Activated CD4-positive, alpha-beta T cell treated with anti-CD3 and anti-CD28 coated beads, Interleukin-2, amount 50 U/mL, for 1 hour (primary cell): ENCODE measurements around the gene CCDC192.
"Not testable (repeated sequence)": the region's sequence is repeated elsewhere in the genome, so short reads cannot be mapped to it uniquely, and the experiment has no call there.

Experiments used
- DNase-seq: peaks from one replicate; pipeline ENCODE4 v3.0.0-alpha.2; 2020

CCDC192 gene

DNA sequence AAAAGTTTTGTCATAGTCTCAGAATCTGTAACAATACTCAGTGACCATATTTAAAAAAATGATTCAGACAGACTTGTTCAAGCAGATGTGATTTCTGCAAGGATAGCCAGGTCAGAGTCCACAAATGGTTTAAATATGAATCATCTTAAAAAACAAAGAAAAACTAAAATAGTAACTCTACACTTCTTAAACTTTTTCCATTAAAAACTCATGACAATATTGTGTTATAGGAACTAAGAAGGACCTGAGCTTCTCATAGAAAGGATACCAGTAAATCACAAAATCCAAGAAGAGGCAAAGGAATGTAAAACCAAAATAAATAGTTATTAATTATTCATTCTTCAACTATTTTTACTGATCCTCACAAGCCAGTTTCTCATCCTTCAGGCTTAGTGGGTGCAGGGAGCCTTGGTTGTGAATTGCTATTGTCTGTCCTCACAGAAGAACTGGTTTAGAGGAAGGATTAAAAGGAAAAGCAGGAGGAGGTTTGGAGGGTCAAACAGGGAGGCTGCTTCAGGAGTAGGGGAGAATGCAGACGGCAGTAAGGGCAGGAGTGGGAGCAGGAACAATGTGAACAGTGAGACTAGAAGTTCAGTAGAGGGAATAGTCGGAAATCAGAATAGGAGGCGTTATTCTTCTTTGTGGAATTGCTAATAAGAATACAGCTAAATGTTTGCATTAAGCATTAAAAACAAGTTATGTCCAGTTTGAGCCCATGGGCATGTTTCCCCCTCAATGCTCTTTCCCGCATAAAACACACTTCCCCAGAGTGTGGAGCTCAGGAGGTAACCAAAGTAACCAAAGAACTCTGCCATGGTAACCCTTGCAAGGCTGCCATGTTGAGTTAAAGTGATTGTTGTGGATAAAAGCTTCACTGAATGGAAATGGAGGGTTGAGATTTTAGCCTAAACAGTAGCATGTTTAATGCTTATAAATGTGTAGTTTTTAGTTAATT lies 110.7 kb downstream of the CCDC192 start:
- no peak for DNase-seq

DNA sequence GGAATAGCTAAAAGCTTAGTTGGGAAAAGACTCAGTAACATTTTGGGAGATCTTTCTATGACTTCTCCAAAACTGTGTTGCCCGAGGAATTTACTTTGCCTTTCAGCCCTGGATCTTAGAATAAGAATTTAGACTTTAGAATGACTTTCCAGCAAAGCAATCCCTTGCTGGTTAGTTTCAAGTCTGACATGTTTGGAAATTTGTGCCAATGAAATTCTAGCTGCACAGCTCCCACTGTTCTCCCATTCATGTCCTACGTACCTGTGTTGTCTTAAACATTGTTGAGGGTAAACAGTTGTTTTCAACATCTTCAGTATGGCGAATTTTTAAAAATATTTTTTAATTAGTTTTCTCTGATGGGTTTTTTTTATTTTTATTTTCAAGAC lies 111.4 kb downstream of the CCDC192 start:
- no peak for DNase-seq

- DNase-seq: no peak
Measured at GRCh38 chr5:127820910-127821553, 117.8 kb downstream of the CCDC192 start.

GRCh38 chr5:127821896-127822295 lies 118.7 kb downstream of the CCDC192 start:
- no peak for DNase-seq

DNA sequence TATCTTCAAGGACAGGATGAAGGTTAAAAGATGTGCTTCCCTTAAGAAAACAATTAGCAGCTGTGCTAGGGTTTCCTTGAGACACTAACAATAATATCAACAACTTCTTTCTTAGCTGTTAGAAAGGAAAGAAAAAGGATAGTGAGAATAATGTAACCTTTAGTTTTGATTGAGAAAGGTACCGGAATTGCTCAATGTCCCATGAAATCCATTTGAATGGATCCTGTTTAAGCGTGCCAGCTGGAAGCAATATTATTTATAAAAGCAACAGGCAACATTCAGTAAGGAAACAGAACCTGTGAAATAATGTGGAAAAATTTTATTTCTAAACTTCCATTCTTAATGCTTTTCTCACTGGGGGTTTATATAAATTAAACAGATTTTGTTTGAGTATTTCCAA lies 120.9 kb downstream of the CCDC192 start:
- DNase-seq: no peak

DNA sequence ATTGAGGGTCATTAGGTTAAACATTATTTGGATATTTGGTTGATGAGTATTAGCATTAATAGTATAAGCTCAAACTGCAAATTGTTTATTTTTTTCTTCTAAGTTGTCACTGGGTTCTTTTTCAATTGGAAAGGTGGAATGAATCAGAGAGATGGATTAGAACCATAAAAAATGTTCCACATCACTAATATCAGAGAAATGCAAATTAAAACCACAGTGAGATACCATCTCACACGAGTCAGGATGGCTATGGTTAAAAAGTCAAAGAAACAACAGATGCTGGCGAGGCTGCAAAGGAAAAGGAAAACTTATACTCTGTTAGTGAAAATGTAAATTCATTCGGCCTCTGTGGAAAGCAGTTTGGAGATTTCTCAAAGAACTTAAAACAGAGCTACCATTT lies 122.8 kb downstream of the CCDC192 start:
- DNase-seq: no peak

DNA sequence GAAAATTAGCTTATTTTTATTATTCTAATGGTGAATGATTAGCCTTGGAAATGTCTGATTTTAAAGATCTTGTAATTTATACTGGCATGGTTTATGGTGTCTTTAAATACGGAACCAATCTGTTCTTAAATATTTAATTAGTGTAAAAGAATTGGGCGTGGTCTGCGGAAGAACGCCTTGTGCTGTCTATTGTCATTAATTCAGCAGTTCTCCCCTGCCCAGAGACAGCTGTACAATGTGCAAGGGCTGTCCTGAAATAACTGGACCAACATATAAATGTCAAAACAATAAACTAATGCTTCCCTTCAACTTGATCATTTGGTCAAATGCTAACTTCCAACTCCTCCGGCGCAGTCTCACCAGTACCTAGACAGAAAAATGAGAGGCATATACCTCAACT lies 124.3 kb downstream of the CCDC192 start:
- no peak for DNase-seq

DNA sequence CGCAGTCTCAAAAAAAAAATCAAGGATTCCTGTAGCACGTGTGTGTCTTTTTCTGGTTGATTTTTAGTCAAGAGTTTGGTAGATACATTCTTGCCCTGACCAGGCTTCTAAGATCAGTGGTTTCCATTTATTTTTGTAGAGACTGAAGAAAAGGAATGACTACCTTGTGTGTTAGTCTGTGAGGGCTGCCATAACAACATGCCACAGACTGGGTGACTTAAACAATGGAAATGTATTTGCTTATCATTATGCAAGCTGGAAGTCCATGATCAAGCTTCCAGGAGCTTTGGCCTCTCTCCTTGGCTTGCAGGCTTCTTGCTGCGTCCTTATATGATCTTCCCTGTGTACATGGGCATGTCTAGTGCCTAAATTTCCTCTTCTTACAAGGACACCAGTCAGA lies 127.0 kb downstream of the CCDC192 start:
- DNase-seq: no peak

DNA sequence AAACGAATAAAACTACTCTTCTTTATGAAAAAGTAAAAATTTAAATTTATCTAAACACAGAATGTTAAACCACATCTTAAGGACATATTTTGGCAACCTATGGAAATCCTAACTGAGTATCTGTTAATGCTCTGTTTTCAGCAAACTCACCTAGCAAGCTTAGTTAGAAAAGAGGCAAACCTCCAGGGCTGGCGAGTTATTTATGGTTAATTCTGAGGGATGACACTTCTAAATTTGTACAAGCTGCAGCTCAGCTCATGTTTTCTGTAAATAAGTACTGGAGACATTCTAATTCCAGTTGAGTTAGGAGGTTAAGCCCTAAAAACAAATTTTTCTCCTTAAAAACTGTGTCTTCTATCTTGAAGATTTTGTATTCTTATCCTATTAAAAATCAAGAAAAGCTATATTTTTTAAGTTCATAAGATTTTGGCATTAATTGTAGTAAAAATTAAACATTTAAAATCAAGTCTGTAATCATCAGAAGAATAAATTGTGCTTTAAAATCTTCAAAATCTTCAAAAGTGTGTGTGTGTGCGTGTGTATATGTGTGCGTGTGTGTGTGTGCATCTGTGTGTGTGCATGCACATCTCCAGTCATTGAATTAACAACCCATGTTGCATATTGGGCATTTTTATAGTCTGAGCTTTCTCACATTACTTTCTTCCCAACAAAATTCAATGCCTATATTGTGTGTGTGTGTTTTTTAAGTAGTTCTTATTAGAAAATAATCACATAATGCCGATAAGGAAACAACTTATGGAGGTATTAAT lies 127.8 kb downstream of the CCDC192 start:
- DNase-seq: no peak

- DNase-seq: no peak
Measured at GRCh38 chr5:127832067-127832466, 128.9 kb downstream of the CCDC192 start.

DNA sequence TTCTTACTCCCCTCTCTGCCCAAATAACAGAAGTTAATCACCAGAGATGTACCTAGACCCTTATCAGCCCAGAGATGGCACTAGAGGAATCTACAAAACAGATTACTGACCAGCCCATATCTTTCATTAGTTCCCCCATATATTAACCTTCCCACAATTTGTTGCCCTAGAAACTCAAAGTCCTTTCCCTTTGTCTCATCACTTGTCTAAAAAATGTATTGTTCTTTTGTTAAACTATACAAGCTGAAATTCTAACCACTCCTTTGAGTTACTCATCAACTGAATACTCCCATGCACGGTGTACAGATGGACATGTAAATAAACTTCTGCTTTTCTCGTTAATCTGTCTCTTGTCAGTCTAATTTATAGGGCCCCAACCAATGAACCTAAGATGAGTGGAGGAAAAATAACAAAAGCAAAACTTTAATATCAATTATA lies 130.9 kb downstream of the CCDC192 start:
- no peak for DNase-seq

DNA sequence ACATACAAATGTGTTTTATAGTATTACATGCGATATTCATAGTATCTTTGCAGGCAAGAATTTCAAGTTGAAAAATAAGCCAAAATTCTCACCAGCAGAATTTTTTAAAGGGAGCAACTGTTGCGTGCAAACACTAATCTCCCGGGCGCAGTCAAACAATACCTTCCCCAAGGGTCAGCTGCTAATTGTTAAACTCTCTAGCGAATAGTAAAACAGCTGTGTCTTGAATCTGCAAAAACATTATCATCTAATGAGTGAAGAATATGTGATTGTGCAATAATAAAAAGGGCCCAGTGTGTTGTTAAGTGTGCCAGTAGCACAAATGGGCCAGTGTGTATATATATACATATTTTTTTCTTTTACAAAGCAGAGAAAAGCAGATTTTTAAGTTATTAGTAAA lies 131.4 kb downstream of the CCDC192 start:
- no peak for DNase-seq

DNA sequence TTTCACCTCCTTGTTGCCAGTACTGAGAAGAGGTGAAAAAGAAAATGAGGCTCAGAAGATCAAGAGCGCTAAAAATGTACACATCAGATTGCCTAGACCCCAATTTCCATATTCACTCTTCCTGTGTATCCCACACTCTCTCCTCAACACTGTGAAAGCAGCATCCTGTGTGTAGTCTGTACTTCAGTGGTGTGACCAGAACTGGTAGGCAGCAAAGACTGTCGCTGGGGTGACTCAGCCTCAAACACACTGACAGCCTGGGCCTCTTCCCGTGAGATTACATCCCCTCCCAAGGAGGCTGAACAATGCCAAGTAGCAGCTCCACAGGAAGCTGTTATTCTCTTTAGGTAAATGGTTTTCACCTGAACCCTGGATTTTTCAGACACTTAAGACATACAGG lies 135.5 kb downstream of the CCDC192 start:
- no peak for DNase-seq

GRCh38 chr5:127839072-127839471 lies 135.9 kb downstream of the CCDC192 start:
- no peak for DNase-seq

DNA sequence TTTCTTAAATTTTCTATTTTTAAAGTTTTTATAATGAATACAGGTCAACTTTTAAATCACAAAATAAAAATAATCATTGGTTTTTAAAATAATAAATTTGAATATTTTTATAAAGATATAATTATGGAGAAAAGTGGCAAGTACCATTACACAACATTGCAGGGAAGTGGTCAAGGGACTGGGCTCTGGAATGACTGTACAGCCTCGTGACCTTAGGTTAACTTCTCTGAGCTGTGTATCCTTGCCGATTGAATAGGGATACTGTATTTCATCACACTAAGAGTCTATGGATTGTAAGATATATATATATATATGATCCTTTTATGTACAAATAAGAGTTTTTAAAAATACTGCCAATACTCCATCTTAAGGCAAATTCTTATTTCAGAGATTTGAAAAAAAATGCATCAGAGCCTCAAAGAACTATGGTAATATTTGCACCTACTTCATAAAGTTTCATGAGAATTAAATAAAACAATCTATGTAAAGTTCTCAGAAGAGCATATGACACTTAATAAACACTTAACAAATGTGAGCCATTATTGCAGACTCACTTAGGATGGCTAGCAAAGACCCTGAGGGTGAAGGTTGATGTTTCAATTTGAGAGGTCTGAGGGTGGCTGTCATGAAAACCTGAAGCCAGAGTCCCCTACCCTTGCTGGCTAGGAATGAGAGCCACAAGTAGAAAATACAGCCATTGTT lies 136.5 kb downstream of the CCDC192 start:
- no peak for DNase-seq

DNA sequence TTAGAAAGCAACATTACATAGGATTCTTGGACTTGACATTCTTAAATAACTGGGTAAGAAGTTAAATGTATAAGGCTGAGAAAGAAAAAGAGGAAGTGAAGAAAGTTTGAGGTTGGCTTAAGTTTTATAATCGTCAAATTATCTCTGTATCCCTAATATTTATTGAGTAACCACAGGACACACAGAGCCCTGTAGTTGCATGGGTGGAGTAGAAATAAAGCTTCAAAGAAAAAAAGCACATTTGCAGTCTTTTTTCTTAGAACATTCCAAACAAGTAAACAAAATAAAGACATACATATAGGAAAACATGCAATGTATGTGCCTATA lies 137.0 kb downstream of the CCDC192 start:
- DNase-seq: no peak

GRCh38 chr5:127840809-127841208 lies 137.6 kb downstream of the CCDC192 start:
- DNase-seq: no peak

- DNase-seq: no peak
Measured at GRCh38 chr5:127844581-127845021, 141.4 kb downstream of the CCDC192 start.

DNA sequence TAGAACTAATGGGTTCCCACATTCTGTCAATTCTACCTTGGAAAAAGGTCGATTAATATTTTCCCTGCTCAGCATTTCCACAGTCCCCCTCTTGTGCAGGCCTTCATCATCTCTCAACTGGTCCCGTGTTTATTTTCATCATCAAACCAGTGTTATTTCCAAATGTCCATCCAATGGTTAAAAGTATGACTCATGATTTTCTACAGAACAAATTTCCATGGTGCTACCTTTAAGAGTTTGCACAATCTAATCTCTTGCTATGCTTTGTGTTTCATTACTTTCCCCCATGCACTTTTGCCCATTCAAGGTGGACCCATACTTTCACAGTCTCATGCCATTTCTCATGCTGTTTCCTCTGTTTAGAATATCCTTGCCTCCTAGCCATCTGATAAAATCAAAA lies 143.7 kb downstream of the CCDC192 start:
- DNase-seq: no peak

GRCh38 chr5:127847641-127848040 lies 144.4 kb downstream of the CCDC192 start:
- not testable (repeated sequence) for DNase-seq

GRCh38 chr5:127848098-127848497 lies 144.9 kb downstream of the CCDC192 start:
- no peak for DNase-seq

- DNase-seq: no peak
Measured at GRCh38 chr5:127849408-127849807, 146.2 kb downstream of the CCDC192 start.

DNA sequence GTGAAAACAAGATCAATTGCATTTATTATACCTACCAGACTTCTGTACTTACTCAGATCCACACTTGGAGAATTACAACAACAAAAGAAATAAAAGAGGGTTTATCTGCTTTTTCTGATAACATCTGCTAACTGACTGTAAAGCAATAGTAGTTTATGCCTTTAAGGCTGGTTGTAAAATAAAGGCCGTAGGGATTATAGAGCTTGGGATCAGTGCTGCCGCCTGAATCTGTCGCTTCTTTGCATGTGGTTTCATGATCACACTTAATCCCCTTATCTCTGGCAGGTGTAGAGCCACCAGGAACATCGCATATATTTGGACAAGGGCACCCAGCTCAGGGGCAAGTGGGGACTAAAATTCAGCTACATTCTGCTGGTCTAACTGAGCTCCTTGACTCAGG lies 146.7 kb downstream of the CCDC192 start:
- no peak for DNase-seq
